SIG-M5 (cell line): ENCODE results near the gene ACIN1.
"Not testable (repeated sequence)": the region's sequence is repeated elsewhere in the genome, so short reads cannot be mapped to it uniquely, and the experiment has no call there.

Experiments
- DNase-seq: peaks from one replicate; lab custom pipeline; 2025; lab: John Stamatoyannopoulos, UW

ACIN1 gene

GRCh38 chr14:23015618-23016017 lies 79.3 kb downstream of the ACIN1 start:
- DNase-seq = no peak

- DNase-seq = not testable (repeated sequence)
Observed at GRCh38 chr14:23013749-23014054, 81.2 kb downstream of the ACIN1 start.

- no peak for DNase-seq
Observed at GRCh38 chr14:23013054-23013748, 81.7 kb downstream of the ACIN1 start.

- DNase-seq = no peak
Observed at GRCh38 chr14:23009939-23010726, 84.8 kb downstream of the ACIN1 start, which contains the start of gene C14orf93. Gene C14orf93 (minus strand): TSS chr14:23010143. CDS start chr14:22999023, 11,120 bp downstream.

- no peak for DNase-seq
Observed at GRCh38 chr14:23009483-23009938, 85.4 kb downstream of the ACIN1 start.

- DNase-seq = peak; percentile 7
Observed at GRCh38 chr14:23008831-23009230, 86.1 kb downstream of the ACIN1 start.
